ENCODE results near the gene NAV3. TPM values are rescaled to one million over a fixed set of nuclear protein-coding genes. Genes with fewer than 3 reads are reported as not detected.

Gene NAV3
- polyA plus RNA-seq, 3 donors, result 0.11 TPM; not detected in 2

GRCh38 chr12:77786675-77787074 is 44.0 kb upstream of the NAV3 start:
- no peaks in the 10 kb centered on the region for H3K27me3 ChIP-seq (ENCODE audit: control insufficient read depth in 2 of 2, insufficient read depth in 2 of 2, low read length in 2 of 2)
- no peaks in the 10 kb centered on the region for H4K20me1 ChIP-seq (ENCODE audit: insufficient read depth, low read length)
- H3K27ac ChIP-seq (ENCODE audit: low read depth in 1 of 2, low read length in 2 of 2), result no peak overlapping the region
- H3K9ac ChIP-seq (ENCODE audit: insufficient read depth, low read length, poor library complexity, severe bottlenecking), result no peak overlapping the region
- Mint-ChIP-seq H3K27me3 (ENCODE audit: low read depth in 3 of 3) (peaks cover 0 to 2% (median 0%) of the 10 kb centered on the region in 3 donors), H3K36me3 (no peaks in the 10 kb centered on the region), H3K4me1 (no peaks in the 10 kb centered on the region), H3K9me3 (peaks cover 0 to 10% (median 4%) of the 10 kb centered on the region in 7 donors), H3K4me3 (no peak overlapping the region), H3K27ac (no peak overlapping the region)
- no peaks in the 10 kb centered on the region for H3K79me2 ChIP-seq (ENCODE audit: insufficient read depth, low read length)
- no peak overlapping the region for H3K4me3 ChIP-seq (replicated peaks in 1 of 3; ENCODE audit: low read depth in 2 of 3, low read length in 3 of 3)
- intact Hi-C loops (cut with micrococcal nuclease), result no loop called here
- H3K9me3 ChIP-seq (replicated peaks in 1 of 2; ENCODE audit: control insufficient read depth in 1 of 2, insufficient read depth in 1 of 2, low read length in 2 of 2), result no peaks in the 10 kb centered on the region
- DNase-seq, result no peak
- H3K4me1 ChIP-seq (ENCODE audit: control insufficient read depth in 1 of 2, insufficient read depth in 2 of 2, low read length in 2 of 2), result no peaks in the 10 kb centered on the region
- no peaks in the 10 kb centered on the region for H3K36me3 ChIP-seq (replicated peaks in 1 of 2; ENCODE audit: control insufficient read depth in 1 of 2, insufficient read depth in 2 of 2, low read length in 2 of 2)
- H2AFZ ChIP-seq (ENCODE audit: insufficient read depth, low read depth, low read length, poor library complexity, severe bottlenecking), result no peak overlapping the region
- no peak for TF ChIP-seq CTCF (IDR thresholded peaks at IDR 0.05)
- no peak overlapping the region for H3K4me2 ChIP-seq (replicated peaks; ENCODE audit: extremely low read depth, low read length, poor library complexity, severe bottlenecking)
- no CpG with 5 or more reads among the region's 5 CpGs for WGBS (ENCODE audit: insufficient coverage)

- H3K27me3 Mint-ChIP-seq (ENCODE audit: low read depth in 3 of 3), result peaks cover 0 to 2% (median 0%) of the 10 kb centered on the region in 3 donors
- 70% methylated on average over 4 of the region's 7 CpGs for WGBS (ENCODE audit: insufficient coverage)
- intact Hi-C loops (cut with micrococcal nuclease), result no loop called here
Measured at GRCh38 chr12:77788231-77789168, 42.2 kb upstream of the NAV3 start.

More at GRCh38 chr12:77788231-77789168, 42.2 kb upstream of the NAV3 start:
- no peaks in the 10 kb centered on the region for H3K36me3 Mint-ChIP-seq
- Histone ChIP-seq H4K20me1 (ENCODE audit: insufficient read depth, low read length) (no peaks in the 10 kb centered on the region), H3K27ac (ENCODE audit: low read depth in 1 of 2, low read length in 2 of 2) (no peak overlapping the region), H3K4me1 (ENCODE audit: control insufficient read depth in 1 of 2, insufficient read depth in 2 of 2, low read length in 2 of 2) (no peaks in the 10 kb centered on the region), H3K4me3 (replicated peaks in 1 of 3; ENCODE audit: low read depth in 2 of 3, low read length in 3 of 3) (no peak overlapping the region), H3K9ac (ENCODE audit: insufficient read depth, low read length, poor library complexity, severe bottlenecking) (no peak overlapping the region), H3K9me3 (replicated peaks in 1 of 2; ENCODE audit: control insufficient read depth in 1 of 2, insufficient read depth in 1 of 2, low read length in 2 of 2) (no peaks in the 10 kb centered on the region), H3K36me3 (replicated peaks in 1 of 2; ENCODE audit: control insufficient read depth in 1 of 2, insufficient read depth in 2 of 2, low read length in 2 of 2) (no peaks in the 10 kb centered on the region), H3K27me3 (ENCODE audit: control insufficient read depth in 2 of 2, insufficient read depth in 2 of 2, low read length in 2 of 2) (no peaks in the 10 kb centered on the region), H3K4me2 (replicated peaks; ENCODE audit: extremely low read depth, low read length, poor library complexity, severe bottlenecking) (no peak overlapping the region), H2AFZ (ENCODE audit: insufficient read depth, low read depth, low read length, poor library complexity, severe bottlenecking) (no peak overlapping the region), H3K79me2 (ENCODE audit: insufficient read depth, low read length) (no peaks in the 10 kb centered on the region)
- TF ChIP-seq CTCF (IDR thresholded peaks at IDR 0.05), result no peak
- H3K4me1 Mint-ChIP-seq, result no peaks in the 10 kb centered on the region
- DNase-seq, result no peak
- H3K27ac Mint-ChIP-seq, result no peak overlapping the region
- no peak overlapping the region for H3K4me3 Mint-ChIP-seq
- peaks cover 0 to 10% (median 4%) of the 10 kb centered on the region in 7 donors for H3K9me3 Mint-ChIP-seq

Measured in CD14-positive monocyte (primary cell).